ENCODE measurements around the gene IDI2.

IDI2 gene

DNA sequence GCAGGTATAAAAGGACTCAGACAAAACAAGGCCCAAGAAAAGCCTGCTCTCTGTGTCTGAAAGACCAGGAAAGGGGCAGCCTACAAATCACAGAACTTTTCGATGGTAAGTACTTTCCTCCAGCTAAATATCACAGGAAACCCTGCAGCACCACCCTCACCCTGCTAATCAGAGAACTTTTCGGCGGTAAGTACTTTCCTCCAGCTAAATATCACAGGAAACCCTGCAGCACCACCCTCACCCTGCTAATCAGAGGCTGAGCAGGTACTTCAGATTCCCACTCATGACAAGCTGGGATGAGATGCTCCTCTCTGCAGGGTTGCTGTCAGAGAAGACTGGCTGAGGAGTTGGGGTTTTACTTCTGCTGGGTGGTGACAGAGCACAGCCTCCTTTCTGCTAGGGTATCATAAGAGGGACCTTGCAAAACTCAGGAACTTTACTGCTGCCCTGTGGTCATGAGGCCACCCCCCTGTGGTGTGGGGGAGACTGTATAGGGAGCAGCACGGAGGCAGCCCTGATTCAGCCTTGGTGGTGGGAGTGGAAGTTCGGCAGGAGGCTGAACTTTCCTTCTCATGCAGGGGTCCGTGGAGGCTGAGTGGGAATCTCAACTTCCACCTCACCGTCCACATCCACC, 37.7 kb upstream of the IDI2 start:
- Histone ChIP-seq H2AFZ (ENCODE audit: low read length) (no peak overlapping the region), H3K27me3 (ENCODE audit: insufficient read depth, low read length) (no peaks in the 10 kb centered on the region), H3K9me2 (ENCODE audit: low read depth, low read length) (no peaks in the 10 kb centered on the region), H3K27ac (ENCODE audit: low read depth, low read length, poor library complexity, severe bottlenecking) (no peak overlapping the region), H3K4me2 (ENCODE audit: low read length) (no peak overlapping the region), H3K4me3 (ENCODE audit: low read depth, low read length, poor library complexity, severe bottlenecking) (no peak overlapping the region), H3K9me3 (ENCODE audit: low read length) (no peaks in the 10 kb centered on the region), H3F3A (ENCODE audit: insufficient read depth, low read length) (no peaks in the 10 kb centered on the region), H4K20me1 (ENCODE audit: insufficient read depth, low read length) (no peaks in the 10 kb centered on the region), H3K79me2 (ENCODE audit: insufficient read depth, low read length) (peaks cover 33% of the 10 kb centered on the region), H3K4me1 (ENCODE audit: insufficient read depth, low read length, severe bottlenecking) (peaks cover 20% of the 10 kb centered on the region), H3K36me3 (ENCODE audit: insufficient read depth, low read length) (peaks cover 40% of the 10 kb centered on the region), H3K9ac (ENCODE audit: low read length) (no peak overlapping the region)
- TF ChIP-seq EZH2 (IDR thresholded peaks at IDR 0.05; ENCODE audit: borderline replicate concordance, low read length): no peak
- TF ChIP-seq, protein P1, sequence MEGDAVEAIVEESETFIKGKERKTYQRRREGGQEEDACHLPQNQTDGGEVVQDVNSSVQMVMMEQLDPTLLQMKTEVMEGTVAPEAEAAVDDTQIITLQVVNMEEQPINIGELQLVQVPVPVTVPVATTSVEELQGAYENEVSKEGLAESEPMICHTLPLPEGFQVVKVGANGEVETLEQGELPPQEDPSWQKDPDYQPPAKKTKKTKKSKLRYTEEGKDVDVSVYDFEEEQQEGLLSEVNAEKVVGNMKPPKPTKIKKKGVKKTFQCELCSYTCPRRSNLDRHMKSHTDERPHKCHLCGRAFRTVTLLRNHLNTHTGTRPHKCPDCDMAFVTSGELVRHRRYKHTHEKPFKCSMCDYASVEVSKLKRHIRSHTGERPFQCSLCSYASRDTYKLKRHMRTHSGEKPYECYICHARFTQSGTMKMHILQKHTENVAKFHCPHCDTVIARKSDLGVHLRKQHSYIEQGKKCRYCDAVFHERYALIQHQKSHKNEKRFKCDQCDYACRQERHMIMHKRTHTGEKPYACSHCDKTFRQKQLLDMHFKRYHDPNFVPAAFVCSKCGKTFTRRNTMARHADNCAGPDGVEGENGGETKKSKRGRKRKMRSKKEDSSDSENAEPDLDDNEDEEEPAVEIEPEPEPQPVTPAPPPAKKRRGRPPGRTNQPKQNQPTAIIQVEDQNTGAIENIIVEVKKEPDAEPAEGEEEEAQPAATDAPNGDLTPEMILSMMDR (IDR thresholded peaks at IDR 0.05; ENCODE audit: low read length): no peak

DNA sequence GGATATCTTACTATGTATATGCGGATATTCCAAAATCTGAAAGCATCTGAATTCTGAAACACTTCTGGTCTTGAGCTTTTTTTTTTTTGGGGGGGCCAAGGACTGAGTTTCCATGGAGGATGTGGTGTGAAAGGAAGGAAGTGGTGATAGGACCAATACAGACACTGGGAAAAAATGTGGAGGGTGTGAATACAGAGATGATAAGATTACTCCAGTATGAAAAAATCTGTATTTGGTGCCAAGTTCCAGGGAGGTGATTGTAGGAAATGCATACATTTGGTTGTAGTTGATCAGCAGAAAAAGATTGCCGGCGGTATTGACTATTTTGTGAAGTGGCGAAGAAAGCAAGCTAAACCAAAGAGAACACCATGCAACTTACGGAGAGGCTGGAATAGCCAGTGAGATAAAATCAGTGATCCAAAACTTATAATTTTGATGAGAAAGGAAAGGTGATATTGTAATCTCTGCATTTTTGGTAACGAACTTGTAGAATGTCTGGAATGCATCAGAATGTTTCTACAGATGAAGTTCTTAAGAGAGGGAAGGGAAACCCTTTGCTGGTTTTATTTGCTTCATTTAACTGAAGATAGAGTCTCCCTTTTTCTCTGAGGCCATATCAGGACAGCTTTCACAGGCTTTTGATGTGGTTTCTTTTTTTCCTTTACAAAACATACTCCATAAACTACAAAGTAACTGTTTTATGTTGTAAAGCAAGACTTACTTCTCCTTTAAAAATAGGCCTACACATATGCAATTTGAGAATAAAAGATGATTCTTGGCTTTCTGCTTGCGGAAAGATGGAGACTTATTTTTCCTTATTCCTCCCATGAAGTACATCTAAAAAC, 36.5 kb upstream of the IDI2 start:
- Histone ChIP-seq H4K20me1 (ENCODE audit: insufficient read depth, low read length) (no peaks in the 10 kb centered on the region), H3K27ac (ENCODE audit: low read depth, low read length, poor library complexity, severe bottlenecking) (no peak overlapping the region), H3K4me2 (ENCODE audit: low read length) (no peak overlapping the region; the same call in 1 of the 2 replicates), H3K36me3 (ENCODE audit: insufficient read depth, low read length) (peaks cover 43% of the 10 kb centered on the region), H3K4me1 (ENCODE audit: insufficient read depth, low read length, severe bottlenecking) (peaks cover 31% of the 10 kb centered on the region), H2AFZ (ENCODE audit: low read length) (no peak overlapping the region), H3K9me2 (ENCODE audit: low read depth, low read length) (no peaks in the 10 kb centered on the region), H3K9ac (ENCODE audit: low read length) (no peak overlapping the region), H3K79me2 (ENCODE audit: insufficient read depth, low read length) (peaks cover 42% of the 10 kb centered on the region), H3K27me3 (ENCODE audit: insufficient read depth, low read length) (no peaks in the 10 kb centered on the region), H3F3A (ENCODE audit: insufficient read depth, low read length) (no peaks in the 10 kb centered on the region), H3K4me3 (ENCODE audit: low read depth, low read length, poor library complexity, severe bottlenecking) (no peak overlapping the region), H3K9me3 (ENCODE audit: low read length) (no peaks in the 10 kb centered on the region)
- TF ChIP-seq, protein P1 (IDR thresholded peaks at IDR 0.05; ENCODE audit: low read length): no peak
- no peak for TF ChIP-seq EZH2 (IDR thresholded peaks at IDR 0.05; ENCODE audit: borderline replicate concordance, low read length)

DNA sequence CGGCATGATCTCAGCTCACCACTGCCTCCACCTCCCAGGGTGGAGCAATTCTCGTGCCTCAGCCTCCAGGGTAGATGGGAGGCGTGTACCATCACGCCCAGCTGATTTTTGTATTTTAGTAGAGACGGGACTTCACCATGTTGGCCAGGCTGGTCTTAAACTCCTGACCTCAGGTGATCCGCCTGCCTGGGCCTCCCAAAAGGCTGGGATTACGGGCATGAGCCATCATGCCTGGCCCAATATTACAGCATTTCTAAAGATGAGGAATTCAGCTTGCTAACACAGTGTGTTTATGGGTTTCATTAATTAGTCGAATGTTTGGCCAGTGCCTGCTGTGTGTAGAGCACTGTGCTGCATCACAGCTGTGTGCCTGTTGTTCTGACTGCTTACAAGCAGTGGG, 34.2 kb upstream of the IDI2 start:
- no peak overlapping the region for H3K9ac ChIP-seq (ENCODE audit: low read length)

More for the DNA sequence above, 34.2 kb upstream of the IDI2 start:
- no peak for TF ChIP-seq EZH2 (IDR thresholded peaks at IDR 0.05; ENCODE audit: borderline replicate concordance, low read length)
- TF ChIP-seq, protein P1 (IDR thresholded peaks at IDR 0.05; ENCODE audit: low read length): no peak
- Histone ChIP-seq H3K27me3 (ENCODE audit: insufficient read depth, low read length) (no peaks in the 10 kb centered on the region), H3K27ac (ENCODE audit: low read depth, low read length, poor library complexity, severe bottlenecking) (no peak overlapping the region), H3K36me3 (ENCODE audit: insufficient read depth, low read length) (peaks cover 41% of the 10 kb centered on the region), H3F3A (ENCODE audit: insufficient read depth, low read length) (no peaks in the 10 kb centered on the region), H3K79me2 (ENCODE audit: insufficient read depth, low read length) (peaks cover 51% of the 10 kb centered on the region), H3K9me2 (ENCODE audit: low read depth, low read length) (no peaks in the 10 kb centered on the region), H3K4me3 (ENCODE audit: low read depth, low read length, poor library complexity, severe bottlenecking) (no peak overlapping the region), H3K9me3 (ENCODE audit: low read length) (no peaks in the 10 kb centered on the region), H2AFZ (ENCODE audit: low read length) (no peak overlapping the region), H4K20me1 (ENCODE audit: insufficient read depth, low read length) (no peaks in the 10 kb centered on the region), H3K4me1 (ENCODE audit: insufficient read depth, low read length, severe bottlenecking) (peaks cover 38% of the 10 kb centered on the region), H3K4me2 (ENCODE audit: low read length) (no peak overlapping the region)
